HUES48 (cell line): ENCODE measurements around the gene CST6.

Experiments used
- H3K27ac ChIP-seq: one replicate; pipeline ENCODE4 v1.7.0; 2013; ENCODE audit warnings: low read depth, low read length, inconsistent platforms
- H3K27me3 ChIP-seq: 2 replicates; pipeline ENCODE4 v1.6.1; 2013; ENCODE audit warnings: mild to moderate bottlenecking, low read length; ENCODE audit not compliant: control insufficient read depth, insufficient read depth
- H3K36me3 ChIP-seq: 2 replicates; pipeline ENCODE4 v1.6.1; 2013; ENCODE audit warnings: low read length; ENCODE audit not compliant: control insufficient read depth, insufficient read depth
- H3K4me1 ChIP-seq: 2 replicates; pipeline ENCODE4 v1.6.1; 2013; ENCODE audit warnings: mild to moderate bottlenecking, low read length; ENCODE audit not compliant: control insufficient read depth, insufficient read depth
- H3K4me3 ChIP-seq: 2 replicates; pipeline ENCODE4 v1.5.1; 2013; ENCODE audit warnings: mild to moderate bottlenecking, low read depth, low read length
- H3K9ac ChIP-seq: 2 replicates; pipeline ENCODE4 v1.6.1; 2013; ENCODE audit warnings: mild to moderate bottlenecking, low read depth, low read length, moderate library complexity
- H3K9me3 ChIP-seq: 2 replicates; pipeline ENCODE4 v1.6.1; 2013; ENCODE audit warnings: low read length; ENCODE audit not compliant: control insufficient read depth, insufficient read depth

CST6 gene

GRCh38 chr11:66050581-66051231 lies 38.9 kb downstream of the CST6 start:
- Histone ChIP-seq H3K4me3 (peak overlapping the region; percentile 99; the same call in 1 of the 2 replicates), H3K36me3 (peaks cover 26% of the 10 kb centered on the region), H3K27ac (peak overlapping the region; percentile 98), H3K27me3 (no peaks in the 10 kb centered on the region), H3K9me3 (no peaks in the 10 kb centered on the region), H3K9ac (no peak overlapping the region), H3K4me1 (peaks cover 19% of the 10 kb centered on the region)

GRCh38 chr11:66051371-66051765 lies 39.6 kb downstream of the CST6 start:
- H3K27ac ChIP-seq = peak overlapping the region; percentile 98
- H3K9ac ChIP-seq = peak overlapping the region; percentile 73
- peaks cover 33% of the 10 kb centered on the region for H3K36me3 ChIP-seq
- no peaks in the 10 kb centered on the region for H3K27me3 ChIP-seq
- peak overlapping the region; percentile 99 for H3K4me3 ChIP-seq
- H3K9me3 ChIP-seq = no peaks in the 10 kb centered on the region
- H3K4me1 ChIP-seq = peaks cover 19% of the 10 kb centered on the region

- H3K9ac ChIP-seq = peak within 1 kb of the TSS; percentile 90
- H3K27ac ChIP-seq = peak within 1 kb of the TSS; percentile 98
- H3K4me1 ChIP-seq = peaks cover 19% of the 10 kb centered on the region
- H3K9me3 ChIP-seq = no peaks in the 10 kb centered on the region
- H3K36me3 ChIP-seq = peaks cover 37% of the 10 kb centered on the region
- no peaks in the 10 kb centered on the region for H3K27me3 ChIP-seq
- H3K4me3 ChIP-seq = peak within 1 kb of the TSS; percentile 99
These were observed 40.2 kb downstream of the CST6 start, which contains the start of gene SF3B2 for GRCh38 chr11:66051766-66052663. SF3B2 (plus strand) TSS chr11:66052364; CDS start chr11:66052385, 21 bp downstream.

GRCh38 chr11:66052664-66052982 lies 40.8 kb downstream of the CST6 start:
- Histone ChIP-seq H3K4me1 (peaks cover 19% of the 10 kb centered on the region), H3K36me3 (peaks cover 42% of the 10 kb centered on the region), H3K9me3 (no peaks in the 10 kb centered on the region), H3K27ac (peak overlapping the region; percentile 98), H3K9ac (peak overlapping the region; percentile 90), H3K4me3 (peak overlapping the region; percentile 99), H3K27me3 (no peaks in the 10 kb centered on the region)

GRCh38 chr11:66055021-66055420 lies 43.2 kb downstream of the CST6 start:
- Histone ChIP-seq H3K9ac (no peak overlapping the region), H3K4me3 (no peak overlapping the region), H3K27ac (no peak overlapping the region), H3K9me3 (no peaks in the 10 kb centered on the region), H3K27me3 (no peaks in the 10 kb centered on the region), H3K36me3 (peaks cover 64% of the 10 kb centered on the region), H3K4me1 (peaks cover 15% of the 10 kb centered on the region)

GRCh38 chr11:66056501-66056900 lies 44.7 kb downstream of the CST6 start:
- H3K27me3 ChIP-seq = no peaks in the 10 kb centered on the region
- H3K36me3 ChIP-seq = peaks cover 79% of the 10 kb centered on the region
- H3K9me3 ChIP-seq = no peaks in the 10 kb centered on the region
- H3K4me3 ChIP-seq = no peak overlapping the region
- no peak overlapping the region for H3K9ac ChIP-seq
- H3K27ac ChIP-seq = no peak overlapping the region
- peaks cover 5% of the 10 kb centered on the region; the same call in 1 of the 2 replicates for H3K4me1 ChIP-seq

GRCh38 chr11:66059966-66060680 lies 48.3 kb downstream of the CST6 start:
- H3K36me3 ChIP-seq = peaks cover 98% of the 10 kb centered on the region
- H3K4me3 ChIP-seq = no peak overlapping the region
- H3K27me3 ChIP-seq = no peaks in the 10 kb centered on the region
- H3K9ac ChIP-seq = no peak overlapping the region
- no peaks in the 10 kb centered on the region for H3K4me1 ChIP-seq
- H3K27ac ChIP-seq = no peak overlapping the region
- no peaks in the 10 kb centered on the region for H3K9me3 ChIP-seq

- Histone ChIP-seq H3K9me3 (no peaks in the 10 kb centered on the region), H3K9ac (no peak overlapping the region), H3K27ac (no peak overlapping the region), H3K27me3 (no peaks in the 10 kb centered on the region), H3K4me3 (no peak overlapping the region), H3K36me3 (peaks cover 98% of the 10 kb centered on the region), H3K4me1 (no peaks in the 10 kb centered on the region)
These were observed 49.5 kb downstream of the CST6 start for GRCh38 chr11:66061268-66061667.

GRCh38 chr11:66062408-66062807 lies 50.6 kb downstream of the CST6 start:
- Histone ChIP-seq H3K27ac (no peak overlapping the region), H3K4me3 (no peak overlapping the region), H3K9ac (no peak overlapping the region), H3K27me3 (no peaks in the 10 kb centered on the region), H3K36me3 (peaks cover 98% of the 10 kb centered on the region), H3K4me1 (no peaks in the 10 kb centered on the region), H3K9me3 (no peaks in the 10 kb centered on the region)
